ENCODE data around the gene KLHL22.
"Not testable (repeated sequence)": the region's sequence is repeated elsewhere in the genome, so short reads cannot be mapped to it uniquely, and the experiment has no call there.

GRCh38 chr22:20409385-20409784 is 86.2 kb downstream of the KLHL22 start:
- not testable (repeated sequence) for TF ChIP-seq RAD21 (IDR thresholded peaks at IDR 0.05); NR2F2 (IDR thresholded peaks at IDR 0.05); TAF1 (conservative IDR thresholded peaks at IDR 0.05); FOXA1 (IDR thresholded peaks at IDR 0.05)
- TF ChIP-seq, protein P1, sequence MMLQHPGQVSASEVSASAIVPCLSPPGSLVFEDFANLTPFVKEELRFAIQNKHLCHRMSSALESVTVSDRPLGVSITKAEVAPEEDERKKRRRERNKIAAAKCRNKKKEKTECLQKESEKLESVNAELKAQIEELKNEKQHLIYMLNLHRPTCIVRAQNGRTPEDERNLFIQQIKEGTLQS (IDR thresholded peaks at IDR 0.05), result not testable (repeated sequence)
- TF ChIP-seq, protein P2, sequence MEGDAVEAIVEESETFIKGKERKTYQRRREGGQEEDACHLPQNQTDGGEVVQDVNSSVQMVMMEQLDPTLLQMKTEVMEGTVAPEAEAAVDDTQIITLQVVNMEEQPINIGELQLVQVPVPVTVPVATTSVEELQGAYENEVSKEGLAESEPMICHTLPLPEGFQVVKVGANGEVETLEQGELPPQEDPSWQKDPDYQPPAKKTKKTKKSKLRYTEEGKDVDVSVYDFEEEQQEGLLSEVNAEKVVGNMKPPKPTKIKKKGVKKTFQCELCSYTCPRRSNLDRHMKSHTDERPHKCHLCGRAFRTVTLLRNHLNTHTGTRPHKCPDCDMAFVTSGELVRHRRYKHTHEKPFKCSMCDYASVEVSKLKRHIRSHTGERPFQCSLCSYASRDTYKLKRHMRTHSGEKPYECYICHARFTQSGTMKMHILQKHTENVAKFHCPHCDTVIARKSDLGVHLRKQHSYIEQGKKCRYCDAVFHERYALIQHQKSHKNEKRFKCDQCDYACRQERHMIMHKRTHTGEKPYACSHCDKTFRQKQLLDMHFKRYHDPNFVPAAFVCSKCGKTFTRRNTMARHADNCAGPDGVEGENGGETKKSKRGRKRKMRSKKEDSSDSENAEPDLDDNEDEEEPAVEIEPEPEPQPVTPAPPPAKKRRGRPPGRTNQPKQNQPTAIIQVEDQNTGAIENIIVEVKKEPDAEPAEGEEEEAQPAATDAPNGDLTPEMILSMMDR (IDR thresholded peaks at IDR 0.05; ENCODE audit: low read depth, low read length, missing input control), result not testable (repeated sequence)
- TF ChIP-seq, protein P3, sequence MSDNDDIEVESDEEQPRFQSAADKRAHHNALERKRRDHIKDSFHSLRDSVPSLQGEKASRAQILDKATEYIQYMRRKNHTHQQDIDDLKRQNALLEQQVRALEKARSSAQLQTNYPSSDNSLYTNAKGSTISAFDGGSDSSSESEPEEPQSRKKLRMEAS (IDR thresholded peaks at IDR 0.05), result not testable (repeated sequence)

Data from liver (tissue), 3 donors.